Activated CD4-positive, alpha-beta memory T cell treated with anti-CD3 and anti-CD28 coated beads, Interleukin-2, amount 10 ng/mL, durations not matched to agents 7 days and 5 days (primary cell): ENCODE measurements around the gene CCNB2. TPM values are rescaled to one million over a fixed set of nuclear protein-coding genes. Genes with fewer than 3 reads are reported as not detected.

Experiments used
- CTCF ChIA-PET: fragments of 350-600 bp; sonication (Branson Sonifier 250); formaldehyde crosslinking; loops from one replicate; lab custom pipeline; 2021; ENCODE audit warnings: antibody characterized with exemption, inconsistent platforms; lab: Charles Lee
- POLR2A ChIA-PET: fragments of 350-600 bp; sonication (Branson Sonifier 250); formaldehyde crosslinking; loops from one replicate; lab custom pipeline; 2021; ENCODE audit warnings: antibody characterized with exemption; lab: Charles Lee
- DNase-seq: peaks from one replicate; pipeline ENCODE4 v3.0.0-alpha.2; 2020
- H3K27ac Mint-ChIP-seq: one replicate; pipeline ENCODE4 v1.8.0; 2021; ENCODE audit warnings: mild to moderate bottlenecking, mixed read lengths
- H3K27me3 Mint-ChIP-seq: one replicate; pipeline ENCODE4 v1.8.0; 2021; ENCODE audit warnings: mixed read lengths
- H3K36me3 Mint-ChIP-seq: one replicate; pipeline ENCODE4 v1.8.0; 2021; ENCODE audit warnings: low read depth, mixed read lengths
- H3K4me1 Mint-ChIP-seq: one replicate; pipeline ENCODE4 v1.8.0; 2021; ENCODE audit warnings: mixed read lengths
- H3K4me3 Mint-ChIP-seq: one replicate; pipeline ENCODE4 v1.8.0; 2021; ENCODE audit warnings: mild to moderate bottlenecking, mixed read lengths
- H3K9me3 Mint-ChIP-seq: one replicate; pipeline ENCODE4 v1.8.0; 2021; ENCODE audit warnings: mixed read lengths
- total RNA-seq, 2 experiments: library from RNA; stranded (reverse); gene quantifications; one replicate each; pipeline ENCODE4 v1.2.3, GENCODE V29; 2021

The CCNB2 gene
- total RNA-seq: 10 to 100 TPM; 92.5 to 96.3 TPM

GRCh38 chr15:59104912-59105732 lies at the start of gene CCNB2:
Gene CCNB2, plus strand, starts transcription at chr15:59105146. Its CDS starts 123 bp downstream, at chr15:59105269.
- Mint-ChIP-seq H3K4me3 (peak within 1 kb of the TSS; percentile 89), H3K36me3 (peaks cover 31% of the 10 kb centered on the region), H3K27ac (peak within 1 kb of the TSS; percentile 99), H3K4me1 (peaks cover 40% of the 10 kb centered on the region), H3K27me3 (no peaks in the 10 kb centered on the region), H3K9me3 (no peaks in the 10 kb centered on the region)
- CTCF ChIA-PET: interaction anchor here (1.0 kb wide), 1 partner anchor 125 kb away, joined by 3 read pairs; no protein-coding TSS in a partner anchor
- POLR2A ChIA-PET: interaction anchor here (0.6 to 2.6 kb wide), 12 partner anchors 12 to 815 kb away, joined by 3 to 21 read pairs (median 3); partner anchors contain the start of genes ADAM10, BNIP2 and RNF111
- DNase-seq: peak; percentile 92

GRCh38 chr15:59059076-59059597 lies 45.8 kb upstream of the CCNB2 start:
- no peaks in the 10 kb centered on the region for H3K9me3 Mint-ChIP-seq
- H3K4me3 Mint-ChIP-seq: no peak overlapping the region
- no peaks in the 10 kb centered on the region for H3K27me3 Mint-ChIP-seq
- ChIA-PET POLR2A (interaction anchor here (1.3 kb wide), 1 partner anchor 77 kb away, joined by 4 read pairs; no protein-coding TSS in a partner anchor), CTCF (no interaction called here)
- H3K36me3 Mint-ChIP-seq: peaks cover 66% of the 10 kb centered on the region
- H3K4me1 Mint-ChIP-seq: peaks cover 23% of the 10 kb centered on the region
- no peak for DNase-seq
- no peak overlapping the region for H3K27ac Mint-ChIP-seq

- POLR2A ChIA-PET: interaction anchor here (0.6 kb wide), 1 partner anchor 184 kb away, joined by 3 read pairs; no protein-coding TSS in a partner anchor
- H3K4me1 Mint-ChIP-seq: peaks cover 16% of the 10 kb centered on the region
- H3K36me3 Mint-ChIP-seq: peaks cover 64% of the 10 kb centered on the region
- DNase-seq: no peak
- no peaks in the 10 kb centered on the region for H3K9me3 Mint-ChIP-seq
- CTCF ChIA-PET: interaction anchor here (0.6 kb wide), 1 partner anchor 976 kb away, joined by 3 read pairs; no protein-coding TSS in a partner anchor
- H3K27ac Mint-ChIP-seq: no peak overlapping the region
- no peaks in the 10 kb centered on the region for H3K27me3 Mint-ChIP-seq
- no peak overlapping the region for H3K4me3 Mint-ChIP-seq
These were observed 44.6 kb upstream of the CCNB2 start for GRCh38 chr15:59060348-59060747.

GRCh38 chr15:59063042-59063441 lies 41.9 kb upstream of the CCNB2 start:
- no peak for DNase-seq
- ChIA-PET POLR2A (interaction anchor here (1.1 to 1.4 kb wide), 2 partner anchors 9 kb away, joined by 4 to 5 read pairs; no protein-coding TSS in a partner anchor), CTCF (interaction anchor here (1.6 kb wide), 1 partner anchor 72 kb away, joined by 3 read pairs; no protein-coding TSS in a partner anchor)
- no peaks in the 10 kb centered on the region for H3K27me3 Mint-ChIP-seq
- H3K36me3 Mint-ChIP-seq: peaks cover 81% of the 10 kb centered on the region
- H3K9me3 Mint-ChIP-seq: no peaks in the 10 kb centered on the region
- peaks cover 19% of the 10 kb centered on the region for H3K4me1 Mint-ChIP-seq
- H3K4me3 Mint-ChIP-seq: no peak overlapping the region
- H3K27ac Mint-ChIP-seq: no peak overlapping the region

GRCh38 chr15:59069430-59069829 lies 35.5 kb upstream of the CCNB2 start:
- H3K4me1 Mint-ChIP-seq: peaks cover 16% of the 10 kb centered on the region
- CTCF ChIA-PET: no interaction called here
- peaks cover 74% of the 10 kb centered on the region for H3K36me3 Mint-ChIP-seq

GRCh38 chr15:59074607-59075006 lies 30.3 kb upstream of the CCNB2 start:
- Mint-ChIP-seq H3K9me3 (no peaks in the 10 kb centered on the region), H3K36me3 (peaks cover 61% of the 10 kb centered on the region), H3K4me1 (peaks cover 17% of the 10 kb centered on the region), H3K27ac (peak overlapping the region; percentile 64), H3K27me3 (no peaks in the 10 kb centered on the region), H3K4me3 (no peak overlapping the region)
- no peak for DNase-seq
- CTCF ChIA-PET: no interaction called here
- POLR2A ChIA-PET: interaction anchor here (0.9 to 1.3 kb wide), 3 partner anchors 8 to 22 kb away, joined by 3 to 5 read pairs (median 4); no protein-coding TSS in a partner anchor

More at GRCh38 chr15:59069430-59069829, 35.5 kb upstream of the CCNB2 start:
- Mint-ChIP-seq H3K4me3 (no peak overlapping the region), H3K27me3 (no peaks in the 10 kb centered on the region), H3K27ac (no peak overlapping the region), H3K9me3 (no peaks in the 10 kb centered on the region)
- DNase-seq: no peak
- POLR2A ChIA-PET: no interaction called here

GRCh38 chr15:59087731-59088130 lies 17.2 kb upstream of the CCNB2 start:
- no peaks in the 10 kb centered on the region for H3K4me1 Mint-ChIP-seq
- ChIA-PET CTCF (no interaction called here), POLR2A (no interaction called here)
- H3K27ac Mint-ChIP-seq: no peak overlapping the region
- no peaks in the 10 kb centered on the region for H3K9me3 Mint-ChIP-seq
- H3K4me3 Mint-ChIP-seq: no peak overlapping the region
- H3K27me3 Mint-ChIP-seq: no peaks in the 10 kb centered on the region
- H3K36me3 Mint-ChIP-seq: peaks cover 50% of the 10 kb centered on the region
- no peak for DNase-seq

- Mint-ChIP-seq H3K4me1 (peaks cover 4% of the 10 kb centered on the region), H3K27me3 (no peaks in the 10 kb centered on the region), H3K4me3 (no peak overlapping the region), H3K36me3 (peaks cover 35% of the 10 kb centered on the region), H3K27ac (no peak overlapping the region), H3K9me3 (no peaks in the 10 kb centered on the region)
- no peak for DNase-seq
- ChIA-PET POLR2A (interaction anchor here (1.2 kb wide), 1 partner anchor 9 kb away, joined by 3 read pairs; no protein-coding TSS in a partner anchor), CTCF (no interaction called here)
These were observed 10.9 kb upstream of the CCNB2 start for GRCh38 chr15:59094077-59094476.

- ChIA-PET CTCF (no interaction called here), POLR2A (no interaction called here)
- Mint-ChIP-seq H3K4me3 (no peak overlapping the region), H3K27me3 (no peaks in the 10 kb centered on the region), H3K4me1 (peaks cover 10% of the 10 kb centered on the region), H3K9me3 (no peaks in the 10 kb centered on the region), H3K36me3 (peaks cover 25% of the 10 kb centered on the region), H3K27ac (no peak overlapping the region)
- DNase-seq: no peak
These were observed 8.5 kb upstream of the CCNB2 start for GRCh38 chr15:59096429-59096828.

GRCh38 chr15:59099162-59099685 lies 5.7 kb upstream of the CCNB2 start:
- DNase-seq: no peak
- Mint-ChIP-seq H3K4me1 (peaks cover 13% of the 10 kb centered on the region), H3K27ac (no peak overlapping the region), H3K36me3 (peaks cover 13% of the 10 kb centered on the region), H3K4me3 (no peak overlapping the region), H3K9me3 (no peaks in the 10 kb centered on the region), H3K27me3 (no peaks in the 10 kb centered on the region)
- CTCF ChIA-PET: interaction anchor here (0.8 to 1.2 kb wide), 2 partner anchors 25 to 119 kb away, joined by 3 to 4 read pairs; no protein-coding TSS in a partner anchor
- POLR2A ChIA-PET: interaction anchor here (0.6 kb wide), 1 partner anchor 119 kb away, joined by 3 read pairs; no protein-coding TSS in a partner anchor

GRCh38 chr15:59104602-59104911 lies 389 bp upstream of the CCNB2 start:
- Mint-ChIP-seq H3K27ac (peak overlapping the region; percentile 99), H3K9me3 (no peaks in the 10 kb centered on the region), H3K4me3 (peak overlapping the region; percentile 89), H3K27me3 (no peaks in the 10 kb centered on the region), H3K4me1 (peaks cover 38% of the 10 kb centered on the region), H3K36me3 (peaks cover 27% of the 10 kb centered on the region)
- DNase-seq: no peak
- POLR2A ChIA-PET: interaction anchor here (1.0 to 2.6 kb wide), 4 partner anchors 51 to 424 kb away, joined by 3 to 21 read pairs (median 4); partner anchors contain the start of gene RNF111
- CTCF ChIA-PET: interaction anchor here (1.0 kb wide), 1 partner anchor 125 kb away, joined by 3 read pairs; no protein-coding TSS in a partner anchor

- peak overlapping the region; percentile 89 for H3K4me3 Mint-ChIP-seq
- no peak for DNase-seq
- H3K4me1 Mint-ChIP-seq: peaks cover 40% of the 10 kb centered on the region
- peak overlapping the region; percentile 99 for H3K27ac Mint-ChIP-seq
- ChIA-PET CTCF (interaction anchor here (1.5 to 2.2 kb wide), 2 partner anchors 124 to 148 kb away, joined by 3 to 11 read pairs; no protein-coding TSS in a partner anchor), POLR2A (interaction anchor here (0.7 to 2.6 kb wide), 9 partner anchors 8 to 584 kb away, joined by 3 to 21 read pairs (median 4); partner anchors contain the start of genes ADAM10, BNIP2 and RNF111)
- H3K36me3 Mint-ChIP-seq: peaks cover 38% of the 10 kb centered on the region
- no peaks in the 10 kb centered on the region for H3K27me3 Mint-ChIP-seq
- no peaks in the 10 kb centered on the region for H3K9me3 Mint-ChIP-seq
These were observed 908 bp downstream of the CCNB2 start for GRCh38 chr15:59105854-59106253.
